Breast epithelium (tissue), 4 donors: ENCODE data around the gene HSPA1B. TPM values are rescaled to one million over a fixed set of nuclear protein-coding genes. Genes with fewer than 3 reads are reported as not detected.

Source experiments
- DNase-seq, 2 donors: peaks; one replicate each; pipeline ENCODE4 v3.0.0-alpha.2; 2019; ENCODE audit warnings: low spot score in 2 of 2
- H3K27ac ChIP-seq, 2 donors: fragments of 200-600 bp; sonication (generic) in 1 of 2; one replicate each; pipeline ENCODE4 v1.5.1; 2016 to 2019; ENCODE audit warnings: mild to moderate bottlenecking in 1 of 2
- H3K27me3 ChIP-seq, 2 donors: fragments of 200-600 bp; sonication (generic) in 1 of 2; one replicate each; pipeline versions ENCODE4 v1.5.1 to v1.6.0; 2017 to 2019; ENCODE audit warnings: control low read depth in 1 of 2, mild to moderate bottlenecking in 1 of 2
- H3K36me3 ChIP-seq: fragments of 200-600 bp; one replicate; pipeline ENCODE4 v1.5.1; 2019
- H3K4me1 ChIP-seq, 2 donors: fragments of 200-600 bp; sonication (generic); one replicate each; pipeline ENCODE4 v1.5.1; 2016 to 2019; ENCODE audit warnings: control low read depth in 1 of 2
- H3K4me3 ChIP-seq, 3 donors: fragments of 200-600 bp; sonication (generic); 1 replicate in 2 of 3; 2 replicates in 1 of 3; pipeline ENCODE4 v1.5.1; 2016 to 2019; ENCODE audit warnings: mild to moderate bottlenecking in 3 of 3, moderate library complexity in 2 of 3
- H3K9me3 ChIP-seq, 2 donors: fragments of 200-600 bp; sonication (generic) in 1 of 2; one replicate each; pipeline ENCODE4 v1.5.1; 2016 to 2019; ENCODE audit warnings: control low read depth in 1 of 2
- CTCF ChIP-seq, 3 donors: fragments of 450-650 bp; IDR thresholded peaks; one replicate each; pipeline ENCODE4 v1.5.1; 2016 to 2017; ENCODE audit warnings: antibody characterized with exemption in 3 of 3, mild to moderate bottlenecking in 3 of 3, moderate library complexity in 3 of 3
- POLR2A ChIP-seq: fragments of 450-650 bp; IDR thresholded peaks from one replicate; pipeline ENCODE4 v1.6.1; 2016; ENCODE audit warnings: antibody characterized with exemption, mild to moderate bottlenecking, moderate library complexity
- POLR2AphosphoS5 ChIP-seq, 3 donors: sonication (generic); formaldehyde crosslinking; IDR thresholded peaks; one replicate each; pipeline ENCODE4 v1.6.1; 2017; ENCODE audit warnings: antibody characterized with exemption in 3 of 3
- intact Hi-C: fragments of 100-400 bp; cut with DNase I; formaldehyde crosslinking; loops from one replicate; pipeline ENCODE4 v1.15.1; 2023; ENCODE audit warnings: low total_unique reads
- total RNA-seq, 3 donors: library from RNA; depleted of rRNA; stranded (reverse); fragments of >200 nt; gene quantifications; one replicate each; pipeline ENCODE4 v1.1.0, GENCODE V29; 2016

HSPA1B gene
- total RNA-seq, 3 donors from 2014 or later: 113 to 376 (median 232) TPM

- TF ChIP-seq POLR2AphosphoS5 (IDR thresholded peaks at IDR 0.05) (peak in 1 of 3 donors; percentile 24), CTCF (IDR thresholded peaks at IDR 0.05) (peak in 2 of 3 donors; percentile 36 to 62), POLR2A (no peak)
- Histone ChIP-seq H3K4me3 (peak overlapping the region; percentile 52 to 87 (median 66)), H3K36me3 (no peaks in the 10 kb centered on the region), H3K4me1 (peaks cover 1 to 7% of the 10 kb centered on the region in 2 donors), H3K27ac (peak overlapping the region; percentile 80 to 88), H3K27me3 (no peaks in the 10 kb centered on the region), H3K9me3 (no peaks in the 10 kb centered on the region)
- no peak for DNase-seq
- intact Hi-C loops: loop anchor here (5.0 to 10.0 kb wide), 2 partner anchors 102 to 175 kb away; partner anchors contain the start of genes APOM, BAG6 and DDAH2
Measured at GRCh38 chr6:31829633-31830283, 2.2 kb downstream of the HSPA1B start.

GRCh38 chr6:31830886-31831335 lies 3.4 kb downstream of the HSPA1B start:
- Histone ChIP-seq H3K4me1 (peaks cover under 1 to 7% of the 10 kb centered on the region in 2 donors), H3K27me3 (no peaks in the 10 kb centered on the region), H3K36me3 (no peaks in the 10 kb centered on the region), H3K9me3 (no peaks in the 10 kb centered on the region), H3K4me3 (peak overlapping the region; percentile 52 to 87 (median 66)), H3K27ac (peak overlapping the region; percentile 80 to 88)
- DNase-seq: no peak
- TF ChIP-seq POLR2AphosphoS5 (IDR thresholded peaks at IDR 0.05) (no peak), POLR2A (no peak), CTCF (IDR thresholded peaks at IDR 0.05) (no peak)
- intact Hi-C loops: loop anchor here (5.0 to 10.0 kb wide), 2 partner anchors 104 to 176 kb away; partner anchors contain the start of genes APOM, BAG6 and DDAH2

DNA sequence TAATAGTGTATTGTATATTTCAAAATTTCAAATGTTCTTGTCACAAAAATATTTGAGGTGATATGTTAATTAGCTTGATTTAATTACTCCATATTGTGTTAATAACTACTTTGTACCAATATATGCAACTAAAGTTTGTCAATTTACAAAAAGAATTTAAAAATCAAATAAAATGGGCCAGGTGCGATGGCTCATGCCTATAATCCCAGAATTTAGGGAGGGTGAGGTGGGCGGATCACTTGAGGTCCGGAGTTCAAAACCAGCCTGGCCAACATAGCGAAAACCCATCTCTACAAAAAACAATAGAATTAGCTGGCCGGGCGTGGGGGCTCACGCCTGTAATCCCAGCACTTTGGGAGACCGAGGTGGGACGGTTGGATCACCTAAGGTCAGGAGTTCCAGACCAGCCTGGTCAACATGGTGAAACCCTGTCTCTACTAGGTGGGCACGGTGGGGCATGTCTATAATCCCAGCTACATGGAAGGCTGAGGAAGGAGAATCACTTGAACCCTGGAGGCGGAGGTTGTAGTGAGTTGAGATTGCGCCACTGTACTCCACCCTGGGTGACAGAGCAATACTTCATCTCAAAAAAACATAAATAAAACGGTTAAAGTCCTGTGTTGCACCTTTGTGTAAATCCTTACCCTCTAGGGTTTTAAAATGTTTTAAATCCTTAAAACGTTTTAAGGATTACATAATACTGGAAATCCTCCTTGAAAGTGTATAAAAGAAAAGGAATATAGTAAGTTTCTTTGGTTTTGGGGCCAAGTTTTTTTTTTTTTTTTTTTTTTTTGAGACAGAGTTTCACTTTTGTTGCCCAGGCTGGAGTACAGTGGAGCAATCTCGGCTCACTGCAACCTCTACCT lies 4.0 kb downstream of the HSPA1B start:
- peak overlapping the region; percentile 52 to 87 (median 66) for H3K4me3 ChIP-seq
- intact Hi-C loops: loop anchor here (5.0 to 10.0 kb wide), 2 partner anchors 104 to 177 kb away; partner anchors contain the start of genes APOM, BAG6 and DDAH2
- H3K4me1 ChIP-seq: peaks cover 7% of the 10 kb centered on the region in 2 donors
- H3K27me3 ChIP-seq: no peaks in the 10 kb centered on the region
- H3K36me3 ChIP-seq: no peaks in the 10 kb centered on the region
- no peaks in the 10 kb centered on the region for H3K9me3 ChIP-seq
- no peak for DNase-seq
- TF ChIP-seq CTCF (IDR thresholded peaks at IDR 0.05) (no peak), POLR2AphosphoS5 (IDR thresholded peaks at IDR 0.05) (peak in 1 of 3 donors; percentile 37), POLR2A (no peak)
- peak overlapping the region; percentile 80 to 88 for H3K27ac ChIP-seq

DNA sequence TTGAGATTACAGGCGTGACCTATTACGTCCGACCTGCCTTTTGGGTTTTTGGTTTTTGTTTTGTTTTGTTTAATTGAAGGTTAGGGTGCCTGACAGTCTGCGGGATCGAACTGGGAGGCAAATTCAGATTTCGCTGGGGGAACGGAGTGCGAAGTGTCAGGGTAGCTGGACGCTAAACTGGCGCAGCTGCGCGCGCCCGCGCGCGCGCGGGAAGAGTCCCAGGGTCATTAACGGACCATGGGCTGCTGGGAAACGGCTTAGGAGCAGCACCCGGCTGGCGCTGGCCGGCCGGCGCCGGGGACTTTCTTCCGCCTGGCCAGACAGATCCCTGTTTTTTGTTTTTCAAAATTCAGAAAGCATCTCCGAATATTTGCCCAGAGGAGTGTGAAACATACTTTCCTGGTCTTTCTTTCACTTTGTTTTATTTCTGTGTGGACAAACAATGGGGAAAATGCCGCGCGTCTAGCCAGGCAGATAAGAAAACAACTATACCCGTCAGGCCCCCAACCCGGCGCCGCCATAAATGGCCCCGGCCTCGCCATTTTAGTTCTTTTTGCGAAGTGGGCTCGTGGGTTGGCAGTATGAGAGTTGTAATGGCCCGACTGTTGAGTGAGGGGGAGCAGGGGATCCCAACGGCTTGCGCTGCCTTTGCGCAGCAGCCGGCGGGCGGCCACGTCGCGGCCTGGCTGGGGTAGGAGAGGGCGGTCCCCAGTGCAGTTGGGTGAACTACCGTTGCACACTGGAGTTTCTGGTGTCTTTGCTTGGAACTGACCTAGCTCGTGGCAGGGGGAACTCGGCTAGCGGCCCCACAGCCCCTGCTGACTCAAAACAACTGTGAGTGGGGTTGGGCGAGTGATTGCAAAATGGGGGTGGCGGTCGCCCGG lies 7.1 kb downstream of the HSPA1B start:
- intact Hi-C loops: loop anchor here (5.0 to 10.0 kb wide), 3 partner anchors 107 to 180 kb away; partner anchors contain the start of genes APOM, BAG6, DDAH2 and LY6G5C
- peaks cover 7 to 19% of the 10 kb centered on the region in 2 donors for H3K4me1 ChIP-seq

More for the DNA sequence above, 7.1 kb downstream of the HSPA1B start:
- peak overlapping the region; percentile 78 to 94 (median 90) for H3K4me3 ChIP-seq
- no peaks in the 10 kb centered on the region for H3K27me3 ChIP-seq
- H3K9me3 ChIP-seq: no peaks in the 10 kb centered on the region
- peak; percentile 82 for DNase-seq
- H3K27ac ChIP-seq: peak overlapping the region; percentile 93 to 96
- peak; percentile 61 for TF ChIP-seq POLR2A
- TF ChIP-seq CTCF (IDR thresholded peaks at IDR 0.05): peak in 1 of 3 donors; percentile 18
- TF ChIP-seq POLR2AphosphoS5 (IDR thresholded peaks at IDR 0.05): peak; percentile 60 to 78 (median 74)
- H3K36me3 ChIP-seq: no peaks in the 10 kb centered on the region
